A549 (cell line): ENCODE measurements around the gene SIX2. TPM values are rescaled to one million over a fixed set of nuclear protein-coding genes. Genes with fewer than 3 reads are reported as not detected.

ENCODE experiments used
- ATAC-seq, 2 experiments: fragments of 200-7000 bp in 1 of 2; fragments of >200 bp in 1 of 2; cut with Nextera tagmentation in 1 of 2; cut with Tn5 transposase in 1 of 2; 3 replicates each; pipeline versions ENCODE4 v1.8.0 to v1.9.1; 2018 to 2020; ENCODE audit warnings: mild to moderate bottlenecking in 1 of 2, moderate library complexity in 1 of 2
- CTCF ChIA-PET: fragments of 300-600 bp; sonication (Branson Sonifier 250); formaldehyde crosslinking; extraction: SDS; loops from one replicate; lab custom pipeline; 2021; ENCODE audit warnings: antibody characterized with exemption, inconsistent platforms; lab: Yijun Ruan, JAX
- POLR2A ChIA-PET: fragments of 350-600 bp; formaldehyde crosslinking; extraction: SDS; loops from one replicate; lab custom pipeline; 2021; ENCODE audit warnings: antibody characterized with exemption, inconsistent platforms; lab: Yijun Ruan, JAX
- DNase-seq, 2 experiments: peaks; one replicate each; pipeline versions ENCODE4 v3.0.0 to v3.0.0-alpha.2; 2011 to 2016; ENCODE audit warnings: low read depth in 1 of 2, low spot score in 1 of 2
- FAIRE-seq: peaks from 2 replicates; lab custom pipeline; 2011; peaks lifted over from hg19 to GRCh38; lab: Jason Lieb, UNC
- H3K27ac ChIP-seq, 2 experiments: fragments of >200 bp; sonication (Bioruptor Twin); formaldehyde crosslinking; 3 replicates each; pipeline ENCODE4 v1.5.1; 2016 to 2017
- H3K4me1 ChIP-seq: fragments of >200 bp; sonication (Bioruptor Twin); formaldehyde crosslinking; 3 replicates; pipeline ENCODE4 v1.6.1; 2016
- H3K4me2 ChIP-seq: fragments of >200 bp; sonication (Bioruptor Twin); formaldehyde crosslinking; 3 replicates; pipeline ENCODE4 v1.6.1; 2016
- H3K4me3 ChIP-seq: fragments of >200 bp; sonication (Bioruptor Twin); formaldehyde crosslinking; 3 replicates; pipeline ENCODE4 v1.5.1; 2016
- H3K9me3 ChIP-seq: fragments of >200 bp; sonication (Bioruptor Twin); formaldehyde crosslinking; 3 replicates; pipeline ENCODE4 v1.6.1; 2016
- BHLHE40 ChIP-seq: IDR thresholded peaks from 2 replicates; pipeline ENCODE4 v1.6.1; 2012; ENCODE audit warnings: low read depth, low read length, inconsistent platforms
- CBX8 ChIP-seq: fragments of 200-600 bp; sonication (generic); IDR thresholded peaks from 2 replicates; pipeline ENCODE4 v1.6.1; 2016
- CEBPB ChIP-seq, 2 experiments: fragments of >200 bp in 1 of 2; sonication (Bioruptor Twin) in 1 of 2; formaldehyde crosslinking in 1 of 2; IDR thresholded peaks; 2 replicates each; pipeline ENCODE4 v1.6.1; 2012 to 2016
- E2F6 ChIP-seq: IDR thresholded peaks from 2 replicates; pipeline ENCODE4 v1.6.1; 2012; ENCODE audit warnings: low read depth, borderline replicate concordance
- EHF ChIP-seq: fragments of 250-450 bp; sonication (Bioruptor Pico); IDR thresholded peaks from 2 replicates; pipeline ENCODE4 v1.5.0; 2020; ENCODE audit warnings: mild to moderate bottlenecking
- EHMT2 ChIP-seq: fragments of 200-600 bp; sonication (generic); IDR thresholded peaks from 2 replicates; pipeline ENCODE4 v1.6.1; 2016; ENCODE audit warnings: antibody characterized with exemption, low read depth, mild to moderate bottlenecking, moderate library complexity
- ELK1 ChIP-seq: fragments of 150-350 bp; IDR thresholded peaks from 2 replicates; pipeline ENCODE4 v1.6.1; 2014; ENCODE audit warnings: low read depth, mild to moderate bottlenecking, low read length
- FOSL2 ChIP-seq, 2 experiments: fragments of 450-650 bp in 1 of 2; fragments of >200 bp in 1 of 2; sonication (Bioruptor Twin) in 1 of 2; formaldehyde crosslinking; IDR thresholded peaks; 2 replicates each; pipeline versions ENCODE4 v1.5.0 to v1.6.1; 2016 to 2020; ENCODE audit warnings: mild to moderate bottlenecking in 1 of 2, moderate library complexity in 1 of 2
- HOXA7 ChIP-seq: fragments of 250-450 bp; sonication (Bioruptor Pico); IDR thresholded peaks from 2 replicates; pipeline ENCODE4 v1.5.0; 2020; ENCODE audit warnings: mild to moderate bottlenecking, moderate library complexity
- JUNB ChIP-seq: fragments of >200 bp; sonication (Bioruptor Twin); formaldehyde crosslinking; IDR thresholded peaks from 2 replicates; pipeline ENCODE4 v1.6.1; 2016
- KDM1A ChIP-seq: fragments of 200-600 bp; sonication (generic); IDR thresholded peaks from 2 replicates; pipeline ENCODE4 v1.6.1; 2016; ENCODE audit warnings: low read depth, mild to moderate bottlenecking
- NFE2L2 ChIP-seq: fragments of 150-350 bp; conservative IDR thresholded peaks from 2 replicates; pipeline ENCODE4 v1.6.1; 2014; ENCODE audit warnings: low read length
- PBX3 ChIP-seq: IDR thresholded peaks from 2 replicates; pipeline ENCODE4 v1.6.1; 2012
- POLR2A ChIP-seq: IDR thresholded peaks from 2 replicates; pipeline ENCODE4 v1.6.1; 2012; ENCODE audit warnings: mild to moderate bottlenecking, low read length
- POLR2AphosphoS2 ChIP-seq: conservative IDR thresholded peaks from 2 replicates; pipeline ENCODE4 v1.6.1; 2012; ENCODE audit warnings: low read length, improper control_type of control experiment, inconsistent platforms
- REST ChIP-seq: fragments of 200-600 bp; sonication (generic); IDR thresholded peaks from 2 replicates; pipeline ENCODE4 v1.6.1; 2016; ENCODE audit warnings: antibody characterized with exemption, mild to moderate bottlenecking, moderate library complexity
- RFX5 ChIP-seq: fragments of 450-650 bp; IDR thresholded peaks from 2 replicates; pipeline ENCODE4 v1.7.1; 2014; ENCODE audit warnings: antibody characterized with exemption, mild to moderate bottlenecking, moderate library complexity
- TFCP2L1 ChIP-seq: fragments of 250-450 bp; sonication (Bioruptor Pico); IDR thresholded peaks from 2 replicates; pipeline ENCODE4 v1.5.0; 2021; ENCODE audit warnings: mild to moderate bottlenecking
- USF2 ChIP-seq: fragments of 450-650 bp; IDR thresholded peaks from 2 replicates; pipeline ENCODE4 v1.6.1; 2014; ENCODE audit warnings: antibody characterized with exemption
- WGBS: methylation state at CpG from one replicate; pipeline ENCODE4 v1.1.6; 2017; ENCODE audit errors: missing lambda C conversion rate; 5-methylcytosine and 5-hydroxymethylcytosine counted together
- polyA plus RNA-seq, 4 experiments: library from polyadenylated mRNA; depleted of rRNA in 3 of 4; stranded (reverse); fragments of >200 nt; fragmentation: RNase III in 1 of 4; extraction: RNeasy Plus Mini Kit Qiagen cat#74134 plus additional on column Dnase treatment in 1 of 4; gene quantifications; 2 replicates in 3 of 4; 3 replicates in 1 of 4; pipeline ENCODE4 v1.2.3, GENCODE V29; 2011 to 2017

Gene SIX2
- polyA plus RNA-seq, 2 of the 4 experiments (the other 2 are of a cell fraction): 0.10 to 0.15 TPM

- POLR2A ChIA-PET: no interaction called here
- peaks cover 2% of the 10 kb centered on the region; the same call in 2 of the 3 replicates for H3K4me1 ChIP-seq
- CTCF ChIA-PET: interaction anchor here (0.6 to 1.3 kb wide), 2 partner anchors 19 to 461 kb away, joined by 3 to 6 read pairs; no protein-coding TSS in a partner anchor
- WGBS: 74% methylated on average over 4 of the region's 4 CpGs
- no peak overlapping the region for H3K4me2 ChIP-seq
- no peak for DNase-seq
- no peak for TF ChIP-seq E2F6
- TF ChIP-seq REST: no peak
- no peak for TF ChIP-seq CBX8
- TF ChIP-seq JUNB: no peak
- TF ChIP-seq PBX3: no peak
- TF ChIP-seq EHMT2: no peak
- TF ChIP-seq HOXA7 (CRISPR knock-in tag): no peak
- TF ChIP-seq FOSL2 (IDR thresholded peaks at IDR 0.05): no peak
- no peak for TF ChIP-seq FOSL2 (CRISPR knock-in tag; IDR thresholded peaks at IDR 0.05)
- no peak for TF ChIP-seq POLR2A
- TF ChIP-seq EHF (CRISPR knock-in tag): no peak
- no peak for TF ChIP-seq KDM1A
- no peak for TF ChIP-seq CEBPB (IDR thresholded peaks at IDR 0.05)
- no peak for TF ChIP-seq ELK1
- no peak for TF ChIP-seq USF2
- no peak for TF ChIP-seq RFX5
- TF ChIP-seq NFE2L2: no peak
- no peak for ATAC-seq
- H3K4me3 ChIP-seq: no peak overlapping the region
- no peak for FAIRE-seq
- H3K27ac ChIP-seq: no peak overlapping the region
- H3K9me3 ChIP-seq: no peaks in the 10 kb centered on the region
Observed at GRCh38 chr2:45033302-45033701, 24.1 kb upstream of the SIX2 start.

GRCh38 chr2:45031028-45031427, 21.8 kb upstream of the SIX2 start:
- WGBS: 63% methylated on average over 3 of the region's 3 CpGs
- H3K4me2 ChIP-seq: no peak overlapping the region
- POLR2A ChIA-PET: no interaction called here
- no peak overlapping the region for H3K27ac ChIP-seq
- H3K4me3 ChIP-seq: no peak overlapping the region
- H3K9me3 ChIP-seq: no peaks in the 10 kb centered on the region
- CTCF ChIA-PET: interaction anchor here (0.9 to 1.8 kb wide), 4 partner anchors 17 to 169 kb away, joined by 3 to 5 read pairs (median 4); no protein-coding TSS in a partner anchor
- TF ChIP-seq POLR2AphosphoS2 (no peak), RFX5 (no peak), BHLHE40 (no peak), TFCP2L1 (CRISPR knock-in tag) (no peak)
- TF ChIP-seq, all 56 proteins: peak for 0
- H3K4me1 ChIP-seq: peaks cover 5% of the 10 kb centered on the region; the same call in 2 of the 3 replicates
- no peak for DNase-seq
- no peak for FAIRE-seq
- peak in 1 of 2 experiments; percentile 23; a peak in 2 of 6 replicates for ATAC-seq
